BJ (cell line): ENCODE data around the gene ZNF444. TPM values are rescaled to one million over a fixed set of nuclear protein-coding genes. Genes with fewer than 3 reads are reported as not detected.

Experiments used
- polyA plus RNA-seq: library from polyadenylated mRNA; depleted of rRNA; stranded (reverse); fragments of >200 nt; gene quantifications from 2 replicates; pipeline ENCODE4 v1.2.3, GENCODE V29; 2011; rRNA removed
- small RNA-seq: library from RNA; depleted of rRNA; stranded (forward); fragments of <200 nt; gene quantifications from one replicate; pipeline ENCODE3, GENCODE V24; 2012; ENCODE audit warnings: low replicate concordance, low read depth; ENCODE audit not compliant: insufficient read length

The ZNF444 gene
- polyA plus RNA-seq, 1 experiment, result 11.5 TPM

Small RNA genes within 50 kb of the gene (small RNA-seq; reads per million reads assigned to genes)
- gene AC024580.2, result not detected
- not detected for gene RF00019

Other genes with a start within 250 kb of the ZNF444 start
- gene NLRP13, start 209.0 kb upstream of the ZNF444 start, polyA plus RNA-seq, result not detected in 2 replicates
- gene NLRP8, start 193.5 kb upstream of the ZNF444 start, polyA plus RNA-seq, result not detected in 2 replicates
- gene NLRP5, start 154.5 kb upstream of the ZNF444 start, polyA plus RNA-seq, result not detected in 2 replicates
- 7.2 and 9.8 TPM in 2 replicates for gene ZNF787, start 20.0 kb upstream of the ZNF444 start, polyA plus RNA-seq
- gene GALP, start 34.7 kb downstream of the ZNF444 start, polyA plus RNA-seq, result not detected in 2 replicates
- gene ZSCAN5B, start 56.5 kb downstream of the ZNF444 start, polyA plus RNA-seq, result 0.17 TPM in 1 of 2 replicates, not detected in the other
- not detected in 2 replicates for gene ZSCAN5C, start 61.0 kb downstream of the ZNF444 start, polyA plus RNA-seq
- not detected in 2 replicates for gene EDDM13, start 131.5 kb downstream of the ZNF444 start, polyA plus RNA-seq
- 4.0 and 4.9 TPM in 2 replicates for gene ZSCAN5A, start 173.6 kb downstream of the ZNF444 start, polyA plus RNA-seq